Smooth muscle cell (in vitro differentiated cells): ENCODE measurements around the gene MAST4. TPM values are rescaled to one million over a fixed set of nuclear protein-coding genes. Genes with fewer than 3 reads are reported as not detected.

ENCODE experiments used
- DNase-seq: peaks from one replicate; lab custom pipeline; 2025; ENCODE audit not compliant: unreplicated experiment; lab: John Stamatoyannopoulos, UW
- H2AFZ ChIP-seq: fragments of 200-600 bp; sonication (generic); 2 replicates; pipeline ENCODE4 v1.6.0; 2016; ENCODE audit warnings: antibody characterized with exemption, low read depth, mild to moderate bottlenecking
- H3F3A ChIP-seq: fragments of 200-600 bp; sonication (generic); 2 replicates; pipeline ENCODE4 v1.6.0; 2017; ENCODE audit warnings: antibody characterized with exemption, low read depth
- H3K27ac ChIP-seq: fragments of 200-600 bp; sonication (generic); 2 replicates; pipeline ENCODE4 v1.5.1; 2016; ENCODE audit warnings: low read depth, mild to moderate bottlenecking
- H3K27me3 ChIP-seq: fragments of 200-600 bp; sonication (generic); 2 replicates; pipeline ENCODE4 v1.6.1; 2016; ENCODE audit warnings: low read depth, mild to moderate bottlenecking
- H3K36me3 ChIP-seq: fragments of 200-600 bp; sonication (generic); 2 replicates; pipeline ENCODE4 v1.5.1; 2016; ENCODE audit warnings: low read depth
- H3K4me1 ChIP-seq: fragments of 200-600 bp; sonication (generic); 2 replicates; pipeline ENCODE4 v1.5.1; 2016; ENCODE audit warnings: low read depth
- H3K4me2 ChIP-seq: fragments of 200-600 bp; sonication (generic); 2 replicates; pipeline ENCODE4 v1.6.0; 2016; ENCODE audit warnings: mild to moderate bottlenecking
- H3K4me3 ChIP-seq: fragments of 200-600 bp; sonication (generic); 2 replicates; pipeline ENCODE4 v1.5.1; 2016; ENCODE audit warnings: mild to moderate bottlenecking
- H3K79me2 ChIP-seq: fragments of 200-600 bp; sonication (generic); 2 replicates; pipeline ENCODE4 v1.6.0; 2016; ENCODE audit warnings: low read depth, mild to moderate bottlenecking
- H3K9ac ChIP-seq: fragments of 200-600 bp; sonication (generic); 2 replicates; pipeline ENCODE4 v1.6.0; 2016; ENCODE audit warnings: low read depth
- H3K9me3 ChIP-seq: fragments of 200-600 bp; sonication (generic); replicated peaks from 2 replicates; pipeline ENCODE4 v1.5.1; 2016; ENCODE audit warnings: low read depth
- H4K20me1 ChIP-seq: fragments of 200-600 bp; sonication (generic); 2 replicates; pipeline ENCODE4 v1.6.0; 2016; ENCODE audit warnings: low read depth
- CTCF ChIP-seq: fragments of 200-600 bp; sonication (generic); IDR thresholded peaks from 2 replicates; pipeline ENCODE4 v1.5.1; 2017; ENCODE audit warnings: borderline replicate concordance, mild to moderate bottlenecking, antibody characterized with exemption; ENCODE audit not compliant: insufficient read depth, poor library complexity, severe bottlenecking
- WGBS: methylation state at CpG from one replicate; pipeline ENCODE4 v1.1.7; 2016; ENCODE audit warnings: low lambda C conversion rate; 5-methylcytosine and 5-hydroxymethylcytosine counted together
- polyA plus RNA-seq: library from polyadenylated mRNA; unstranded; fragments of >200 nt; fragmentation: Nextera tagmentation; extraction: Ambion mirVana; gene quantifications from 2 replicates; pipeline ENCODE4 v1.2.1, GENCODE V29; 2016
- total RNA-seq: library from RNA; depleted of rRNA; stranded (reverse); fragments of >200 nt; gene quantifications from 2 replicates; pipeline ENCODE4 v1.2.3, GENCODE V29; 2014

MAST4 gene
- total and polyA plus RNA-seq, 2 experiments from 2014 or later: 6.3 to 24.0 TPM

- 97% methylated on average over 4 of the region's 4 CpGs for WGBS
Observed at GRCh38 chr5:67077296-67077695, 481.1 kb downstream of the MAST4 start.

GRCh38 chr5:67081261-67081660 lies 485.1 kb downstream of the MAST4 start:
- WGBS: 95% methylated on average over 2 of the region's 2 CpGs
- no peak for DNase-seq
- H2AFZ ChIP-seq: no peak overlapping the region
- H3K79me2 ChIP-seq: no peaks in the 10 kb centered on the region
- no peaks in the 10 kb centered on the region for H3K4me1 ChIP-seq
- H3K4me2 ChIP-seq: no peak overlapping the region
- no peaks in the 10 kb centered on the region for H3K9me3 ChIP-seq
- H3K4me3 ChIP-seq: no peak overlapping the region
- H3K36me3 ChIP-seq: no peaks in the 10 kb centered on the region
- H3K9ac ChIP-seq: no peak overlapping the region
- peaks cover 4% of the 10 kb centered on the region for H4K20me1 ChIP-seq
- peaks cover 2% of the 10 kb centered on the region for H3F3A ChIP-seq
- no peak overlapping the region for H3K27ac ChIP-seq
- TF ChIP-seq CTCF: no peak
- no peaks in the 10 kb centered on the region for H3K27me3 ChIP-seq

More at GRCh38 chr5:67077296-67077695, 481.1 kb downstream of the MAST4 start:
- Histone ChIP-seq H3K9me3 (no peaks in the 10 kb centered on the region), H2AFZ (no peak overlapping the region), H3K4me3 (no peak overlapping the region), H3K4me1 (no peaks in the 10 kb centered on the region), H3K9ac (no peak overlapping the region), H3K79me2 (no peaks in the 10 kb centered on the region), H3F3A (peaks cover 2% of the 10 kb centered on the region), H3K27me3 (no peaks in the 10 kb centered on the region), H3K4me2 (no peak overlapping the region), H3K36me3 (no peaks in the 10 kb centered on the region), H3K27ac (no peak overlapping the region), H4K20me1 (no peaks in the 10 kb centered on the region)
- DNase-seq: no peak
- TF ChIP-seq CTCF: no peak

GRCh38 chr5:67082941-67083340 lies 486.7 kb downstream of the MAST4 start:
- H3K9ac ChIP-seq: no peak overlapping the region
- no peak overlapping the region for H3K4me2 ChIP-seq
- H3K4me3 ChIP-seq: no peak overlapping the region
- H3K27me3 ChIP-seq: no peaks in the 10 kb centered on the region
- TF ChIP-seq CTCF: no peak
- WGBS: 100% methylated on average over 1 of the region's 1 CpG
- peaks cover 4% of the 10 kb centered on the region for H4K20me1 ChIP-seq
- H3K9me3 ChIP-seq: no peaks in the 10 kb centered on the region
- no peak for DNase-seq
- peaks cover 2% of the 10 kb centered on the region for H3F3A ChIP-seq
- no peak overlapping the region for H2AFZ ChIP-seq
- no peak overlapping the region for H3K27ac ChIP-seq
- no peaks in the 10 kb centered on the region for H3K4me1 ChIP-seq
- no peaks in the 10 kb centered on the region for H3K36me3 ChIP-seq
- H3K79me2 ChIP-seq: no peaks in the 10 kb centered on the region

- H3K4me3 ChIP-seq: no peak overlapping the region
- peaks cover 4% of the 10 kb centered on the region for H4K20me1 ChIP-seq
- TF ChIP-seq CTCF: no peak
- H2AFZ ChIP-seq: no peak overlapping the region
- no peaks in the 10 kb centered on the region for H3K27me3 ChIP-seq
- no peak for DNase-seq
- H3K4me2 ChIP-seq: no peak overlapping the region
- H3F3A ChIP-seq: no peaks in the 10 kb centered on the region
- H3K9me3 ChIP-seq: no peaks in the 10 kb centered on the region
- no peaks in the 10 kb centered on the region for H3K79me2 ChIP-seq
- H3K9ac ChIP-seq: no peak overlapping the region
- H3K4me1 ChIP-seq: peaks cover 3% of the 10 kb centered on the region
- H3K36me3 ChIP-seq: no peaks in the 10 kb centered on the region
- no peak overlapping the region for H3K27ac ChIP-seq
- 72% methylated on average over 4 of the region's 4 CpGs for WGBS
Observed at GRCh38 chr5:67085616-67086015, 489.4 kb downstream of the MAST4 start.
